ENCODE results near the gene BTBD10.

DNA sequence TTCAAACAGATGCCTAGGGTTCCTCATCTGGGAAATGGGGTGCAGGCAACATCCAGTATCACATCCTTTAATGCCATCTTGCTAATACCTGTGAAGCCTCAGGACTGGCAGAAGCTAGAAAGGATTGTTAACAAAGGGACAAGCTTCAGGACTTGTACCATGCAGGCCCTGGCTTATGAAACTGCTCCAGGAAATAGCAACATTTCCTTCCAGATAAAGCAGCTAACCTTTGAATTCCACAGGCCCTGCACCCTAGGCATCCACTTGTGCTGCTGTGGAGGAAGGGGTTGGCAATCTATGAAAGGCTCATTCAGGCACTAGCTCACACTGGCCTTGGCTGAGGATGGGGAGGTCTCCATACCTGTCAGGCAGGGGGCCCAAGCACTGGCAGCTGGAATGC, 87.2 kb downstream of the BTBD10 start:
- TF ChIP-seq, protein P1, sequence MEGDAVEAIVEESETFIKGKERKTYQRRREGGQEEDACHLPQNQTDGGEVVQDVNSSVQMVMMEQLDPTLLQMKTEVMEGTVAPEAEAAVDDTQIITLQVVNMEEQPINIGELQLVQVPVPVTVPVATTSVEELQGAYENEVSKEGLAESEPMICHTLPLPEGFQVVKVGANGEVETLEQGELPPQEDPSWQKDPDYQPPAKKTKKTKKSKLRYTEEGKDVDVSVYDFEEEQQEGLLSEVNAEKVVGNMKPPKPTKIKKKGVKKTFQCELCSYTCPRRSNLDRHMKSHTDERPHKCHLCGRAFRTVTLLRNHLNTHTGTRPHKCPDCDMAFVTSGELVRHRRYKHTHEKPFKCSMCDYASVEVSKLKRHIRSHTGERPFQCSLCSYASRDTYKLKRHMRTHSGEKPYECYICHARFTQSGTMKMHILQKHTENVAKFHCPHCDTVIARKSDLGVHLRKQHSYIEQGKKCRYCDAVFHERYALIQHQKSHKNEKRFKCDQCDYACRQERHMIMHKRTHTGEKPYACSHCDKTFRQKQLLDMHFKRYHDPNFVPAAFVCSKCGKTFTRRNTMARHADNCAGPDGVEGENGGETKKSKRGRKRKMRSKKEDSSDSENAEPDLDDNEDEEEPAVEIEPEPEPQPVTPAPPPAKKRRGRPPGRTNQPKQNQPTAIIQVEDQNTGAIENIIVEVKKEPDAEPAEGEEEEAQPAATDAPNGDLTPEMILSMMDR (conservative IDR thresholded peaks at IDR 0.05), result no peak
- TF ChIP-seq ZFX (IDR thresholded peaks at IDR 0.05), result no peak

Data from C4-2B (cell line).